Activated T-cell treated with anti-CD3 and anti-CD28 coated beads, Interleukin-2, amount 50 U/mL, for 24 hours (primary cell): ENCODE measurements around the gene GSAP.
A peak's percentile ranks its signal among the peaks of the same experiment; 100 is the strongest.
"Not testable (repeated sequence)": the region's sequence is repeated elsewhere in the genome, so short reads cannot be mapped to it uniquely, and the experiment has no call there.

Experiments
- DNase-seq: peaks from one replicate; pipeline ENCODE4 v3.0.0-alpha.2; 2020
- H3K27ac Mint-ChIP-seq: 2 replicates; pipeline ENCODE4 v1.8.0; 2020; ENCODE audit warnings: mild to moderate bottlenecking, mixed read lengths
- H3K27me3 Mint-ChIP-seq: 2 replicates; pipeline ENCODE4 v1.8.0; 2020; ENCODE audit warnings: mixed read lengths
- H3K36me3 Mint-ChIP-seq: 2 replicates; pipeline ENCODE4 v1.8.0; 2020; ENCODE audit warnings: low read depth, mixed read lengths
- H3K4me1 Mint-ChIP-seq: 2 replicates; pipeline ENCODE4 v1.8.0; 2020; ENCODE audit warnings: low read depth, mixed read lengths
- H3K4me3 Mint-ChIP-seq: 2 replicates; pipeline ENCODE4 v1.8.0; 2020; ENCODE audit warnings: mild to moderate bottlenecking, moderate library complexity, mixed read lengths
- H3K9me3 Mint-ChIP-seq: 2 replicates; pipeline ENCODE4 v1.8.0; 2020; ENCODE audit warnings: mixed read lengths

The GSAP gene, protein sequence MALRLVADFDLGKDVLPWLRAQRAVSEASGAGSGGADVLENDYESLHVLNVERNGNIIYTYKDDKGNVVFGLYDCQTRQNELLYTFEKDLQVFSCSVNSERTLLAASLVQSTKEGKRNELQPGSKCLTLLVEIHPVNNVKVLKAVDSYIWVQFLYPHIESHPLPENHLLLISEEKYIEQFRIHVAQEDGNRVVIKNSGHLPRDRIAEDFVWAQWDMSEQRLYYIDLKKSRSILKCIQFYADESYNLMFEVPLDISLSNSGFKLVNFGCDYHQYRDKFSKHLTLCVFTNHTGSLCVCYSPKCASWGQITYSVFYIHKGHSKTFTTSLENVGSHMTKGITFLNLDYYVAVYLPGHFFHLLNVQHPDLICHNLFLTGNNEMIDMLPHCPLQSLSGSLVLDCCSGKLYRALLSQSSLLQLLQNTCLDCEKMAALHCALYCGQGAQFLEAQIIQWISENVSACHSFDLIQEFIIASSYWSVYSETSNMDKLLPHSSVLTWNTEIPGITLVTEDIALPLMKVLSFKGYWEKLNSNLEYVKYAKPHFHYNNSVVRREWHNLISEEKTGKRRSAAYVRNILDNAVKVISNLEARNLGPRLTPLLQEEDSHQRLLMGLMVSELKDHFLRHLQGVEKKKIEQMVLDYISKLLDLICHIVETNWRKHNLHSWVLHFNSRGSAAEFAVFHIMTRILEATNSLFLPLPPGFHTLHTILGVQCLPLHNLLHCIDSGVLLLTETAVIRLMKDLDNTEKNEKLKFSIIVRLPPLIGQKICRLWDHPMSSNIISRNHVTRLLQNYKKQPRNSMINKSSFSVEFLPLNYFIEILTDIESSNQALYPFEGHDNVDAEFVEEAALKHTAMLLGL

GRCh38 chr7:77415823-77416620 lies at the start of gene GSAP:
TSS of gene GSAP (minus strand) at chr7:77416349. CDS start at chr7:77416321, 28 bp downstream.
- H3K4me3 Mint-ChIP-seq = peak within 1 kb of the TSS; percentile 67

DNA sequence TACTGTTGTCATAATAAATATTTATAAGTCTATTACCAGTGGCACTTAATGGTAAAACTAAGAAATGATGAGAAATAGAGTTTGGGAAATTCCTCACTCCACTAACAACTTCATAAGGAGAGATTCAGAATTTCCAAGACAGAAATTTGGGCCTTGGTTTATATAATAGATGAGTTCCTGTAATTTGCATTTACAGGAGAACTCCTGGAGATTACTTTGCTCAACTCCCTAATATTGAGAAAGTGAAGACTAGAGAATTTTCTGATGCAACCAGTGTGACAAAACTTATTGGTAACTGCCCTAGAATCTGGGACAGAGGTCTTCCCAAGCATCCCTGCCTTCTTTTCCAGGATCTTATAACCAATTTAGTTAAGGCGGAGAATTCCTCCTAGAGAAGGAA lies 49.1 kb upstream of the GSAP start:
- DNase-seq = no peak
- Mint-ChIP-seq H3K27ac (no peak overlapping the region), H3K27me3 (no peaks in the 10 kb centered on the region), H3K36me3 (no peaks in the 10 kb centered on the region), H3K9me3 (no peaks in the 10 kb centered on the region), H3K4me3 (no peak overlapping the region), H3K4me1 (peaks cover 19% of the 10 kb centered on the region)

More at GRCh38 chr7:77415823-77416620, at the start of gene GSAP:
- H3K36me3 Mint-ChIP-seq = no peaks in the 10 kb centered on the region
- H3K4me1 Mint-ChIP-seq = peaks cover 42% of the 10 kb centered on the region
- H3K27me3 Mint-ChIP-seq = peaks cover 5% of the 10 kb centered on the region
- peak; percentile 67 for DNase-seq
- no peaks in the 10 kb centered on the region for H3K9me3 Mint-ChIP-seq
- peak within 1 kb of the TSS; percentile 29 for H3K27ac Mint-ChIP-seq

DNA sequence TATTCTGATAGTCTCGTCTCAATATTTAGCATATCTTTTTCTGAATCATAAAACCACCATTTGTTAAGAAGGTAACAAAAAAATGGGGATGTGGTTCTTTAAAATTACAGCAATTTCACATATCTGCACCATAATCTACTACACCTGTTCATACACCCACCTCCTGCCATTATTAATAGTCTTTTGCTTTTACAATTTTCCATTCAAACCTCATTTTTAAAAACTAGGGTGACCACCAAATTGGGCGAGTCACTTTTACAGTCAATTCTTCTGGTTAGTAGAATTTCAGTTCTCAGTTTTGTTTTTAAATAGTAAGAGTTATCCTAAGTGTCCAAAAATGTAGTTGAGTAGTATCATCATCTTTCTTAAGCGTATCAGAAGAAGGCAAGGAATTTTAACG lies 48.4 kb upstream of the GSAP start:
- Mint-ChIP-seq H3K27me3 (no peaks in the 10 kb centered on the region), H3K4me3 (no peak overlapping the region), H3K4me1 (peaks cover 19% of the 10 kb centered on the region), H3K27ac (peak overlapping the region; percentile 72), H3K36me3 (no peaks in the 10 kb centered on the region), H3K9me3 (no peaks in the 10 kb centered on the region)
- DNase-seq = no peak

GRCh38 chr7:77463632-77464031 lies 47.5 kb upstream of the GSAP start:
- H3K9me3 Mint-ChIP-seq, DNase-seq, H3K27me3 Mint-ChIP-seq, H3K4me3 Mint-ChIP-seq, H3K36me3 Mint-ChIP-seq: not testable (repeated sequence)
- Mint-ChIP-seq H3K27ac (peak overlapping the region; percentile 72), H3K4me1 (peaks cover 19% of the 10 kb centered on the region)

- Mint-ChIP-seq H3K36me3 (no peaks in the 10 kb centered on the region), H3K4me3 (no peak overlapping the region), H3K4me1 (peaks cover 19% of the 10 kb centered on the region), H3K9me3 (no peaks in the 10 kb centered on the region), H3K27me3 (no peaks in the 10 kb centered on the region), H3K27ac (no peak overlapping the region)
- DNase-seq = no peak
Observed at GRCh38 chr7:77461842-77462241, 45.7 kb upstream of the GSAP start.

GRCh38 chr7:77461246-77461645 lies 45.1 kb upstream of the GSAP start:
- Mint-ChIP-seq H3K4me1 (peaks cover 19% of the 10 kb centered on the region), H3K9me3 (no peaks in the 10 kb centered on the region), H3K36me3 (no peaks in the 10 kb centered on the region), H3K27me3 (no peaks in the 10 kb centered on the region), H3K27ac (no peak overlapping the region), H3K4me3 (no peak overlapping the region)
- no peak for DNase-seq

DNA sequence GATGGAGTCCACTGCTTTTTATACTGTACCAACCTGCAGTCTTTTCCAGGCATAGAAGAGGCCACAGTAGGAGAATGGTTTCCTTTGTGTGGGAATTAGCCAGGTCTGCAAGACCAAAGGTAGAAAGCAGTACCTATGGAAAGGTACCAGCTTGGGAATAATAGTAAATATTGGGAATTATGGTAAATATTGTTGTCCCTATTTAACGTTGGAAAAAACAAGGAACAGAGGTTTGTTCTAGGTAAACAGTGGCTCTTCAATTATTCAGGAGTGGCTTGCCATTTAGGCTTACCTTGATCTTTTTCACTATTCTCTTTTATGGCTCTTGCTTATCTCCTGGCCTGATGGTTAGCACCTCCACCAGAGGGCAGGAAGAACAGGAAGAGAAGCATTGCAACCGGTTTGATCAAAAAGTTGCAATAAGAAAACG lies 43.9 kb upstream of the GSAP start:
- DNase-seq = no peak
- Mint-ChIP-seq H3K27ac (no peak overlapping the region), H3K36me3 (no peaks in the 10 kb centered on the region), H3K27me3 (peaks cover 1% of the 10 kb centered on the region), H3K4me1 (peaks cover 16% of the 10 kb centered on the region), H3K4me3 (no peak overlapping the region), H3K9me3 (no peaks in the 10 kb centered on the region)

GRCh38 chr7:77459311-77459726 lies 43.2 kb upstream of the GSAP start:
- no peak overlapping the region for H3K4me3 Mint-ChIP-seq
- no peaks in the 10 kb centered on the region for H3K36me3 Mint-ChIP-seq
- H3K27ac Mint-ChIP-seq = no peak overlapping the region
- peaks cover 2% of the 10 kb centered on the region for H3K27me3 Mint-ChIP-seq
- H3K9me3 Mint-ChIP-seq = no peaks in the 10 kb centered on the region
- H3K4me1 Mint-ChIP-seq = peaks cover 10% of the 10 kb centered on the region
- no peak for DNase-seq

DNA sequence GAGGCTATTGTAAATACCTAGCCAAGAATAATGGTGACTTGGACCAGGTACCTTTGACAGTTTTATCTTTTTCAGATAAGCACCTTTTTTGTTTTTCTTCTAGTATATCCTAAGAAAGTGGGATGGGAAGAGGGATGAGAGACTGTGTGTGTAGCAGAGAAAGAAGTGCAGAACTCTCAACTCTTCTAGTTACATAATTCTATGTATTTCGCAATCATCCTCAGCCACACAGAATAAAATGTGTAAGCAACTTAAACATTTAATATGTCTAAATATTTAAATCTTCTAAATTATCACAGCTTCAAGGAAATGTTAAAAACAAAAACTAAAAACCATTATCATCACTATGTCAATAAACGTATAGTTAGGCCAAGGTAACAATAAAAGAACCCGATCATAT lies 42.6 kb upstream of the GSAP start:
- H3K36me3 Mint-ChIP-seq = no peaks in the 10 kb centered on the region
- no peak overlapping the region for H3K27ac Mint-ChIP-seq
- no peak for DNase-seq
- peaks cover 5% of the 10 kb centered on the region for H3K4me1 Mint-ChIP-seq
- peaks cover 2% of the 10 kb centered on the region for H3K27me3 Mint-ChIP-seq
- H3K4me3 Mint-ChIP-seq = no peak overlapping the region
- no peaks in the 10 kb centered on the region for H3K9me3 Mint-ChIP-seq

GRCh38 chr7:77457779-77458178 lies 41.6 kb upstream of the GSAP start:
- DNase-seq = no peak
- H3K36me3 Mint-ChIP-seq = no peaks in the 10 kb centered on the region
- H3K27me3 Mint-ChIP-seq = peaks cover 2% of the 10 kb centered on the region
- no peak overlapping the region for H3K4me3 Mint-ChIP-seq
- no peaks in the 10 kb centered on the region for H3K9me3 Mint-ChIP-seq
- H3K4me1 Mint-ChIP-seq = no peaks in the 10 kb centered on the region
- no peak overlapping the region for H3K27ac Mint-ChIP-seq

DNA sequence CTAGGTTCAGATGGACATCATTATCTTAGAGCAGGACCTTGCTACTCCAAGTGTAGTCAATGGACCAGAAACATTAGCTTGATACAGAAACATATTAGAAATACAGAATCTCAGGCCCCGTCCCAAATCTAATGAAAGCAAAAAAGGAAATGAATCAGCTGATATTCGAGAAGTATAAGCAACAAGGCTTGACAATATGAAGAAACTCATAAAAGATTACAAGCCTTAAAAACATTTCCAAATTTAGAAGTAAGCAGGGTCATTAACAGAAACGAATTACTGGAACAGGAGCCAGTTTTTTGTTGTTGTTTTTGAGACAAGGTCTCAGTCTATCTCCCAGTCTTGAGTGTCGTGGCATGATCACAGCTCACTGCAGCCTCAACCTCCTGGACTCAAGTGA lies 40.5 kb upstream of the GSAP start:
- no peaks in the 10 kb centered on the region for H3K36me3 Mint-ChIP-seq
- H3K27me3 Mint-ChIP-seq = peaks cover 2% of the 10 kb centered on the region

DNA sequence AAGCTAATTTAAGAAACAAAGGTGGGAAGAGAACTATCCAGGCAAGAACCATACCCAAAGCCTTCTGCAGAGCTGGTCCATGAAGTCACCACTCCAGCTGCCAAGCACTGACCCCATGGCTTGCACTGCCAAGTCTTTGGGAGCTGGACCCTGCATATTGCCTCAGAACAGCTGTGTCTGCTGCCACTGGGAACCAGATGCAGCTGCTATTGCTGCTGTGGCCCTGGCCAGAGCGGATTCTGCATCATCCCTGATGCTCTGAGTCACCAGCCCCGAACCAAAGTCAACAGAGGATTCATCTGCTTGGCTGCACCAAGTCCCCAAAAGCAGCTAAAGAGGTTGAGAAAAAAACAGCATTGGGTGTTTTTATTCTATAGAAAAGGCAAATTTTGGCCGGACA lies 39.2 kb upstream of the GSAP start:
- no peaks in the 10 kb centered on the region for H3K4me1 Mint-ChIP-seq
- H3K27ac Mint-ChIP-seq = no peak overlapping the region
- no peak overlapping the region for H3K4me3 Mint-ChIP-seq
- DNase-seq = no peak
- no peaks in the 10 kb centered on the region for H3K36me3 Mint-ChIP-seq
- no peaks in the 10 kb centered on the region for H3K9me3 Mint-ChIP-seq
- H3K27me3 Mint-ChIP-seq = peaks cover 2% of the 10 kb centered on the region

More for the DNA sequence above, 40.5 kb upstream of the GSAP start:
- Mint-ChIP-seq H3K4me1 (no peaks in the 10 kb centered on the region), H3K9me3 (no peaks in the 10 kb centered on the region), H3K27ac (no peak overlapping the region), H3K4me3 (no peak overlapping the region)
- DNase-seq = no peak

GRCh38 chr7:77454802-77455201 lies 38.7 kb upstream of the GSAP start:
- Mint-ChIP-seq H3K9me3 (no peaks in the 10 kb centered on the region), H3K36me3 (no peaks in the 10 kb centered on the region), H3K4me1 (no peaks in the 10 kb centered on the region), H3K27me3 (peaks cover 2% of the 10 kb centered on the region), H3K4me3 (no peak overlapping the region), H3K27ac (no peak overlapping the region)
- no peak for DNase-seq

- Mint-ChIP-seq H3K9me3 (no peaks in the 10 kb centered on the region), H3K27me3 (peaks cover 2% of the 10 kb centered on the region), H3K4me1 (no peaks in the 10 kb centered on the region), H3K27ac (no peak overlapping the region), H3K4me3 (no peak overlapping the region), H3K36me3 (no peaks in the 10 kb centered on the region)
- no peak for DNase-seq
Observed at GRCh38 chr7:77453531-77453930, 37.4 kb upstream of the GSAP start.
